ENCODE data around the gene GTF2A1L. TPM values are rescaled to one million over a fixed set of nuclear protein-coding genes. Genes with fewer than 3 reads are reported as not detected.

Gene GTF2A1L
- total and polyA plus RNA-seq, 10 of the 15 experiments (the other 5 are each of a cell fraction or from before 2014, with no cell fraction given) = not detected

DNA sequence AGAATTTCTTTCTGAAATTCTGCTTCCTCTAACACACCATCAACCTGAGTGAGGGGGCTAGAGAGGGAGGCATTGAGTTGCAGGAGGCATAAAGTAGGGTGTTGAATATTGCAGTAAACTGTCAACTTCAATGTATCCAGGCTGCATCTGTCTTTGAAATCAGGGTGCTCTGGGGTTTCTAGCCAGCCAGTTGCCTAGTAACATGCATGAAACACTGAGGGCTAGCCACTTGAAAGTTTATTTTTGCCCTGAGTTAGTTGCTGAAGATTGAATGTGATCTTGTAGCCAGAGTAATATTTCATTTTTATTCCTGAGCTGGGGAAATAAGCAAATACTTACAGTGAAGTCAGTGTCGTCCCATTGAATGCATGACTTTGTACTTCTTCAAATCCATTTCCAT lies 96.0 kb downstream of the GTF2A1L start (continued):
- TF ChIP-seq ETV6 (conservative IDR thresholded peaks at IDR 0.05 in 1 of 2, IDR thresholded peaks at IDR 0.05 in 1 of 2; ENCODE audit: borderline replicate concordance in 1 of 2, low read depth in 1 of 2) = no peak

DNA sequence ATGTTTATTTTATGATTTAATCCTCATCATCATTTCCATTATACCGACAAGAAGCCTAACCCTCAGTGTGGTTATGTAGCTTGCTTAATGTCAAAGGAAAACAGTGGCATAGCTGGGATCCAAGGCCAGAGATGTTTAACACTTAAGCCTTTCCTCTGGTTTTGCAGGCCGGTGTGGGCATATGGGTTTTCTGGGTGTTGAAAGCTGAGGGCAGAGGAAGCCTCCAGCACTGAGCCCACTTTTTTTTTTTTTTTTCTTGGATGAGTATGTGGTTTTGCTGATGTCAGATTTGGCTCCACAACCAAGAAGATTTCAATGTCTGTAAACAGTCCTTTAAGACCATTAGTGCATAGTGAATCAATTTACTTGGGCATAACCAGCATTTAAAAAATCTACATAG lies 96.6 kb downstream of the GTF2A1L start:
- H3K4me1 ChIP-seq (ENCODE audit: control insufficient read depth, insufficient read depth, low read length) = no peaks in the 10 kb centered on the region
- no peak overlapping the region for H2AFZ ChIP-seq (ENCODE audit: control insufficient read depth, low read depth, low read length)
- in situ Hi-C loops (cut with MboI) = no loop called here
- no peak for DNase-seq (ENCODE audit: low read depth, low spot score)
- no peaks in the 10 kb centered on the region for H3K36me3 ChIP-seq (ENCODE audit: control insufficient read depth in 2 of 2, insufficient read depth in 2 of 2, low read length in 1 of 2)
- no peaks in the 10 kb centered on the region for H3K9me3 ChIP-seq (replicated peaks; ENCODE audit: control insufficient read depth, insufficient read depth, low read length)
- H3K27me3 ChIP-seq (replicated peaks in 1 of 2; ENCODE audit: control insufficient read depth in 2 of 2, insufficient read depth in 2 of 2, low read length in 1 of 2) = no peaks in the 10 kb centered on the region; a peak in 1 of 4 replicates
- no peak for ATAC-seq
- H3K79me2 ChIP-seq (ENCODE audit: control insufficient read depth, insufficient read depth, low read length) = no peaks in the 10 kb centered on the region
- CTCF ChIA-PET = no interaction called here
- H3K9ac ChIP-seq (ENCODE audit: control insufficient read depth, insufficient read depth, low read length) = no peak overlapping the region
- RAD21 ChIA-PET (ENCODE audit: unreplicated experiment) = no interaction called here
- POLR2A ChIA-PET = no interaction called here
- FAIRE-seq = no peak
- H3K4me2 ChIP-seq (ENCODE audit: control insufficient read depth, insufficient read depth) = no peak overlapping the region
- no peaks in the 10 kb centered on the region for H4K20me1 ChIP-seq (ENCODE audit: control insufficient read depth, insufficient read depth)
- H3K27ac ChIP-seq (ENCODE audit: control insufficient read depth, insufficient read depth) = no peak overlapping the region
- no TSS peak for BruUV-seq (replicated peaks)
- no peak overlapping the region for H3K4me3 ChIP-seq
- intact Hi-C loops (cut with micrococcal nuclease; ENCODE audit: unreplicated experiment) = no loop called here
- WGBS (ENCODE audit: insufficient coverage, insufficient replicate concordance, low lambda C conversion rate, missing lambda C conversion rate) = 45% methylated on average over 2 of the region's 2 CpGs
- SMC1A ChIA-PET (ENCODE audit: uncharacterized antibody, unreplicated experiment) = no interaction called here
- TF ChIP-seq USF1 (IDR thresholded peaks at IDR 0.05; ENCODE audit: borderline replicate concordance, extremely low read length, insufficient read depth, low read depth, low read length) (no peak), ATF3 (IDR thresholded peaks at IDR 0.05; ENCODE audit: borderline replicate concordance, extremely low read depth, low read depth, low read length) (no peak), CREM (IDR thresholded peaks at IDR 0.05; ENCODE audit: low read depth) (no peak), EP300 (IDR thresholded peaks at IDR 0.05; ENCODE audit: borderline replicate concordance in 1 of 2, control insufficient read depth in 1 of 2, low read depth in 2 of 2, low read length in 2 of 2) (no peak), ZBTB33 (IDR thresholded peaks at IDR 0.05) (no peak), CBX3 (IDR thresholded peaks at IDR 0.05; ENCODE audit: borderline replicate concordance, low read depth) (no peak), BHLHE40 (IDR thresholded peaks at IDR 0.05; ENCODE audit: borderline replicate concordance in 1 of 2, low read depth in 2 of 2, low read length in 1 of 2) (no peak), CBX5 (IDR thresholded peaks at IDR 0.05; ENCODE audit: low read depth) (no peak), NFYB (IDR thresholded peaks at IDR 0.05; ENCODE audit: insufficient read depth, low read depth, low read length) (no peak), ZNF207 (IDR thresholded peaks at IDR 0.05; ENCODE audit: borderline replicate concordance) (no peak), MTA3 (IDR thresholded peaks at IDR 0.05; ENCODE audit: borderline replicate concordance, low read length) (no peak), KAT2A (conservative IDR thresholded peaks at IDR 0.05; ENCODE audit: control insufficient read depth, low read depth, low read length) (no peak)
- TF ChIP-seq, protein P1, sequence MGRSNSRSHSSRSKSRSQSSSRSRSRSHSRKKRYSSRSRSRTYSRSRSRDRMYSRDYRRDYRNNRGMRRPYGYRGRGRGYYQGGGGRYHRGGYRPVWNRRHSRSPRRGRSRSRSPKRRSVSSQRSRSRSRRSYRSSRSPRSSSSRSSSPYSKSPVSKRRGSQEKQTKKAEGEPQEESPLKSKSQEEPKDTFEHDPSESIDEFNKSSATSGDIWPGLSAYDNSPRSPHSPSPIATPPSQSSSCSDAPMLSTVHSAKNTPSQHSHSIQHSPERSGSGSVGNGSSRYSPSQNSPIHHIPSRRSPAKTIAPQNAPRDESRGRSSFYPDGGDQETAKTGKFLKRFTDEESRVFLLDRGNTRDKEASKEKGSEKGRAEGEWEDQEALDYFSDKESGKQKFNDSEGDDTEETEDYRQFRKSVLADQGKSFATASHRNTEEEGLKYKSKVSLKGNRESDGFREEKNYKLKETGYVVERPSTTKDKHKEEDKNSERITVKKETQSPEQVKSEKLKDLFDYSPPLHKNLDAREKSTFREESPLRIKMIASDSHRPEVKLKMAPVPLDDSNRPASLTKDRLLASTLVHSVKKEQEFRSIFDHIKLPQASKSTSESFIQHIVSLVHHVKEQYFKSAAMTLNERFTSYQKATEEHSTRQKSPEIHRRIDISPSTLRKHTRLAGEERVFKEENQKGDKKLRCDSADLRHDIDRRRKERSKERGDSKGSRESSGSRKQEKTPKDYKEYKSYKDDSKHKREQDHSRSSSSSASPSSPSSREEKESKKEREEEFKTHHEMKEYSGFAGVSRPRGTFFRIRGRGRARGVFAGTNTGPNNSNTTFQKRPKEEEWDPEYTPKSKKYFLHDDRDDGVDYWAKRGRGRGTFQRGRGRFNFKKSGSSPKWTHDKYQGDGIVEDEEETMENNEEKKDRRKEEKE (IDR thresholded peaks at IDR 0.05) = no peak
